Measurements from ENCODE around the gene PPP1R3G.

GRCh38 chr6:5045416-5045815 lies 39.7 kb upstream of the PPP1R3G start:
- TF ChIP-seq CTCF (IDR thresholded peaks at IDR 0.05; ENCODE audit: insufficient read depth, low read length): no peak
- no peak for TF ChIP-seq GABPA (IDR thresholded peaks at IDR 0.05; ENCODE audit: low read depth)
- TF ChIP-seq POLR2AphosphoS5 (IDR thresholded peaks at IDR 0.05; ENCODE audit: low read depth): no peak
- TF ChIP-seq REST (IDR thresholded peaks at IDR 0.05; ENCODE audit: insufficient replicate concordance, low read depth): no peak
- no peak for TF ChIP-seq SPI1 (IDR thresholded peaks at IDR 0.05; ENCODE audit: borderline replicate concordance, low read depth)

All from HL-60 (cell line).